Neural cell (in vitro differentiated cells): ENCODE measurements around the gene PCDH10. TPM values are rescaled to one million over a fixed set of nuclear protein-coding genes. Genes with fewer than 3 reads are reported as not detected.
A peak's percentile ranks its signal among the peaks of the same experiment; 100 is the strongest.

Source experiments
- H2AFZ ChIP-seq: fragments of 200-600, 300-800 bp; sonication (generic), shearing (Covaris generic); 2 replicates; pipeline ENCODE4 v1.6.0; 2014; ENCODE audit warnings: low read depth, mild to moderate bottlenecking, antibody characterized with exemption, low read length, moderate library complexity
- H3F3A ChIP-seq: fragments of 200-600 bp; shearing (Covaris generic); 2 replicates; pipeline ENCODE4 v1.6.1; 2016; ENCODE audit warnings: mild to moderate bottlenecking, moderate library complexity, mixed read lengths, antibody characterized with exemption, low read length; ENCODE audit not compliant: insufficient read depth, poor library complexity, severe bottlenecking
- H3K27ac ChIP-seq: fragments of 200-600, 300-800 bp; sonication (generic), shearing (Covaris generic); 2 replicates; pipeline ENCODE4 v1.5.1; 2014; ENCODE audit warnings: mild to moderate bottlenecking, low read length, moderate library complexity
- H3K27me3 ChIP-seq: fragments of 300-800, 200-600 bp; sonication (generic), shearing (Covaris generic); 2 replicates; pipeline ENCODE4 v1.6.0; 2014; ENCODE audit warnings: mild to moderate bottlenecking, low read depth, low read length, moderate library complexity; ENCODE audit not compliant: insufficient read depth
- H3K36me3 ChIP-seq: fragments of 300-800, 200-600 bp; sonication (generic), shearing (Covaris generic); 2 replicates; pipeline ENCODE4 v1.5.1; 2014; ENCODE audit warnings: mild to moderate bottlenecking, antibody characterized with exemption, low read length, moderate library complexity; ENCODE audit not compliant: insufficient read depth
- H3K4me2 ChIP-seq: fragments of 300-800, 200-600 bp; sonication (generic), shearing (Covaris generic); 2 replicates; pipeline ENCODE4 v1.6.0; 2014; ENCODE audit warnings: mild to moderate bottlenecking, low read length
- H3K4me3 ChIP-seq: fragments of 300-800, 200-600 bp; sonication (generic), shearing (Covaris generic); 2 replicates; pipeline ENCODE4 v1.5.1; 2014; ENCODE audit warnings: mild to moderate bottlenecking, low read length, moderate library complexity
- H3K79me2 ChIP-seq: fragments of 200-600 bp; shearing (Covaris generic); replicated peaks from 2 replicates; pipeline ENCODE4 v1.6.0; 2014; ENCODE audit warnings: mild to moderate bottlenecking, low read length, moderate library complexity; ENCODE audit not compliant: insufficient read depth
- H3K9ac ChIP-seq: fragments of 300-800, 200-600 bp; sonication (generic), shearing (Covaris generic); 2 replicates; pipeline ENCODE4 v1.6.1; 2016; ENCODE audit warnings: mild to moderate bottlenecking, low read length, mixed read lengths
- H3K9me2 ChIP-seq: fragments of 200-600 bp; shearing (Covaris generic); 2 replicates; pipeline ENCODE4 v1.6.1; 2016; ENCODE audit warnings: mild to moderate bottlenecking, low read length, mixed read lengths; ENCODE audit not compliant: insufficient read depth
- H3K9me3 ChIP-seq: fragments of 200-600, 300-800 bp; sonication (generic), shearing (Covaris generic); 2 replicates; pipeline ENCODE4 v1.6.1; 2016; ENCODE audit warnings: mild to moderate bottlenecking, mixed run types, low read length, moderate library complexity, mixed read lengths
- H4K20me1 ChIP-seq: fragments of 200-600 bp; shearing (Covaris generic); 2 replicates; pipeline ENCODE4 v1.6.1; 2016; ENCODE audit warnings: mild to moderate bottlenecking, mixed run types; ENCODE audit not compliant: insufficient read depth
- EP300 ChIP-seq: fragments of 450-650 bp; conservative IDR thresholded peaks from 2 replicates; pipeline ENCODE4 v1.6.1; 2014; ENCODE audit warnings: antibody characterized with exemption, mild to moderate bottlenecking, moderate library complexity; ENCODE audit not compliant: poor library complexity, severe bottlenecking
- EZH2 ChIP-seq: fragments of 200-600, 300-800 bp; shearing (Covaris generic), sonication (generic); IDR thresholded peaks from 2 replicates; pipeline ENCODE4 v1.6.1; 2014; ENCODE audit warnings: antibody characterized with exemption, low read length, borderline replicate concordance, mild to moderate bottlenecking; ENCODE audit not compliant: insufficient read depth, poor library complexity, severe bottlenecking
- MXI1 ChIP-seq: fragments of 450-650 bp; conservative IDR thresholded peaks from 2 replicates; pipeline ENCODE4 v1.6.1; 2014; ENCODE audit warnings: antibody characterized with exemption, mild to moderate bottlenecking; ENCODE audit not compliant: poor library complexity, severe bottlenecking
- POLR2AphosphoS5 ChIP-seq: IDR thresholded peaks from 2 replicates; pipeline ENCODE4 v1.6.1; 2012
- SMC3 ChIP-seq: fragments of 450-650 bp; conservative IDR thresholded peaks from 2 replicates; pipeline ENCODE4 v1.6.1; 2014; ENCODE audit warnings: antibody characterized with exemption, mild to moderate bottlenecking, moderate library complexity; ENCODE audit not compliant: poor library complexity
- TAF1 ChIP-seq: IDR thresholded peaks from 2 replicates; pipeline ENCODE4 v1.6.1; 2012; ENCODE audit warnings: low read depth
- polyA plus RNA-seq: library from polyadenylated mRNA; depleted of rRNA; stranded (reverse); fragments of >200 nt; gene quantifications from 2 replicates; pipeline ENCODE4 v1.2.3, GENCODE V29; 2014
- TF ChIP-seq, protein P1 (sequence below): IDR thresholded peaks from 2 replicates; pipeline ENCODE4 v1.6.1; 2012; ENCODE audit warnings: borderline replicate concordance
- TF ChIP-seq, protein P2 (sequence below): fragments of 450-650 bp; IDR thresholded peaks from 2 replicates; pipeline ENCODE4 v1.5.1; 2014; ENCODE audit warnings: antibody characterized with exemption, mild to moderate bottlenecking, moderate library complexity; ENCODE audit not compliant: poor library complexity, severe bottlenecking

The PCDH10 gene
- polyA plus RNA-seq, 1 donor from 2014 or later, result 37.0 TPM

DNA sequence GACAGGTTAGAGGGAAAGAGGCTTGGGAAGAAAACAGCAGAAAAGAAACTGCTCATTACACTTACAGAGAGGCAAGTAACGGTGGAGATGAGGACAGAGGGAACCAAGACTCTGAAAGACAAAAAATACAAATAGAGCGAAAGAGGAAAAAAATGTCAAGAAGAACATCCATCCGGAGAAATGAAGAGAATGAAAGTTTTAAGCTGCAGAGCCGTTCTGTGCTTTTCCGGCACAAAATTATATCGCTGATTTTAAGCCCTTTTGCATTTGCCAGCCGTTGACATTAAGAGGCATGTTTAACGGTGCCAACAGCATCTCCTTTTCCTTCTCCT is 236 bp downstream of the PCDH10 start:
- no peaks in the 10 kb centered on the region for H3K36me3 ChIP-seq
- no peak overlapping the region for H2AFZ ChIP-seq
- H4K20me1 ChIP-seq, result no peaks in the 10 kb centered on the region
- peak overlapping the region; percentile 77 for H3K9ac ChIP-seq
- H3K9me2 ChIP-seq, result no peaks in the 10 kb centered on the region
- peak overlapping the region; percentile 33 for H3K27ac ChIP-seq
- H3K27me3 ChIP-seq, result peaks cover 50% of the 10 kb centered on the region
- no peaks in the 10 kb centered on the region for H3K79me2 ChIP-seq
- peaks cover 2% of the 10 kb centered on the region for H3F3A ChIP-seq
- H3K4me2 ChIP-seq, result peak overlapping the region; percentile 68
- peak overlapping the region; percentile 81 for H3K4me3 ChIP-seq
- TF ChIP-seq EZH2 (no peak), TAF1 (no peak), EP300 (no peak), POLR2AphosphoS5 (no peak), SMC3 (no peak), MXI1 (no peak)
- TF ChIP-seq, protein P1, sequence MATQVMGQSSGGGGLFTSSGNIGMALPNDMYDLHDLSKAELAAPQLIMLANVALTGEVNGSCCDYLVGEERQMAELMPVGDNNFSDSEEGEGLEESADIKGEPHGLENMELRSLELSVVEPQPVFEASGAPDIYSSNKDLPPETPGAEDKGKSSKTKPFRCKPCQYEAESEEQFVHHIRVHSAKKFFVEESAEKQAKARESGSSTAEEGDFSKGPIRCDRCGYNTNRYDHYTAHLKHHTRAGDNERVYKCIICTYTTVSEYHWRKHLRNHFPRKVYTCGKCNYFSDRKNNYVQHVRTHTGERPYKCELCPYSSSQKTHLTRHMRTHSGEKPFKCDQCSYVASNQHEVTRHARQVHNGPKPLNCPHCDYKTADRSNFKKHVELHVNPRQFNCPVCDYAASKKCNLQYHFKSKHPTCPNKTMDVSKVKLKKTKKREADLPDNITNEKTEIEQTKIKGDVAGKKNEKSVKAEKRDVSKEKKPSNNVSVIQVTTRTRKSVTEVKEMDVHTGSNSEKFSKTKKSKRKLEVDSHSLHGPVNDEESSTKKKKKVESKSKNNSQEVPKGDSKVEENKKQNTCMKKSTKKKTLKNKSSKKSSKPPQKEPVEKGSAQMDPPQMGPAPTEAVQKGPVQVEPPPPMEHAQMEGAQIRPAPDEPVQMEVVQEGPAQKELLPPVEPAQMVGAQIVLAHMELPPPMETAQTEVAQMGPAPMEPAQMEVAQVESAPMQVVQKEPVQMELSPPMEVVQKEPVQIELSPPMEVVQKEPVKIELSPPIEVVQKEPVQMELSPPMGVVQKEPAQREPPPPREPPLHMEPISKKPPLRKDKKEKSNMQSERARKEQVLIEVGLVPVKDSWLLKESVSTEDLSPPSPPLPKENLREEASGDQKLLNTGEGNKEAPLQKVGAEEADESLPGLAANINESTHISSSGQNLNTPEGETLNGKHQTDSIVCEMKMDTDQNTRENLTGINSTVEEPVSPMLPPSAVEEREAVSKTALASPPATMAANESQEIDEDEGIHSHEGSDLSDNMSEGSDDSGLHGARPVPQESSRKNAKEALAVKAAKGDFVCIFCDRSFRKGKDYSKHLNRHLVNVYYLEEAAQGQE, result no peak
- H3K9me3 ChIP-seq, result no peaks in the 10 kb centered on the region

DNA sequence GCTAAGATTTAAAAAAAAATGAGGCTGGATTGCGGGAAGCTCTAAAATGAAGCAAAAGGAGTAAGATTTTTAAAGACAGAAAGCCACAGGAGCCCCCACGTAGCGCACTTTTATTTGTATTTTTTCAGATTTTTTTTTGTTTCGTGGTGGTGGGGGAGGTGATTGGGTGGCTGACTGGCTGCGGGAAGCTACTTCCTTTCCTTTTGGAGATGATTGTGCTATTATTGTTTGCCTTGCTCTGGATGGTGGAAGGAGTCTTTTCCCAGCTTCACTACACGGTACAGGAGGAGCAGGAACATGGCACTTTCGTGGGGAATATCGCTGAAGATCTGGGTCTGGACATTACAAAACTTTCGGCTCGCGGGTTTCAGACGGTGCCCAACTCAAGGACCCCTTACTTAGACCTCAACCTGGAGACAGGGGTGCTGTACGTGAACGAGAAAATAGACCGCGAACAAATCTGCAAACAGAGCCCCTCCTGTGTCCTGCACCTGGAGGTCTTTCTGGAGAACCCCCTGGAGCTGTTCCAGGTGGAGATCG is 908 bp downstream of the PCDH10 start:
- peak overlapping the region; percentile 68 for H3K4me2 ChIP-seq
- H3K9ac ChIP-seq, result peak overlapping the region; percentile 77
- no peaks in the 10 kb centered on the region for H3K36me3 ChIP-seq
- no peak overlapping the region for H2AFZ ChIP-seq
- H3K9me2 ChIP-seq, result no peaks in the 10 kb centered on the region
- TF ChIP-seq MXI1, result no peak
- TF ChIP-seq TAF1, result no peak
- no peak for TF ChIP-seq POLR2AphosphoS5
- TF ChIP-seq EZH2, result no peak
- TF ChIP-seq, protein P2, sequence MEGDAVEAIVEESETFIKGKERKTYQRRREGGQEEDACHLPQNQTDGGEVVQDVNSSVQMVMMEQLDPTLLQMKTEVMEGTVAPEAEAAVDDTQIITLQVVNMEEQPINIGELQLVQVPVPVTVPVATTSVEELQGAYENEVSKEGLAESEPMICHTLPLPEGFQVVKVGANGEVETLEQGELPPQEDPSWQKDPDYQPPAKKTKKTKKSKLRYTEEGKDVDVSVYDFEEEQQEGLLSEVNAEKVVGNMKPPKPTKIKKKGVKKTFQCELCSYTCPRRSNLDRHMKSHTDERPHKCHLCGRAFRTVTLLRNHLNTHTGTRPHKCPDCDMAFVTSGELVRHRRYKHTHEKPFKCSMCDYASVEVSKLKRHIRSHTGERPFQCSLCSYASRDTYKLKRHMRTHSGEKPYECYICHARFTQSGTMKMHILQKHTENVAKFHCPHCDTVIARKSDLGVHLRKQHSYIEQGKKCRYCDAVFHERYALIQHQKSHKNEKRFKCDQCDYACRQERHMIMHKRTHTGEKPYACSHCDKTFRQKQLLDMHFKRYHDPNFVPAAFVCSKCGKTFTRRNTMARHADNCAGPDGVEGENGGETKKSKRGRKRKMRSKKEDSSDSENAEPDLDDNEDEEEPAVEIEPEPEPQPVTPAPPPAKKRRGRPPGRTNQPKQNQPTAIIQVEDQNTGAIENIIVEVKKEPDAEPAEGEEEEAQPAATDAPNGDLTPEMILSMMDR, result no peak
- peaks cover 50% of the 10 kb centered on the region for H3K27me3 ChIP-seq
- H3K79me2 ChIP-seq, result no peaks in the 10 kb centered on the region
- peak overlapping the region; percentile 81 for H3K4me3 ChIP-seq
- H3K27ac ChIP-seq, result peak overlapping the region; percentile 1
- no peaks in the 10 kb centered on the region for H4K20me1 ChIP-seq
- H3F3A ChIP-seq, result peaks cover 2% of the 10 kb centered on the region
- no peaks in the 10 kb centered on the region for H3K9me3 ChIP-seq
